Colonic mucosa (tissue), 4 donors: ENCODE data around the gene PFKFB4. TPM values are rescaled to one million over a fixed set of nuclear protein-coding genes. Genes with fewer than 3 reads are reported as not detected.

Experiments
- DNase-seq: peaks from one replicate; pipeline ENCODE4 v3.0.0-alpha.2; 2020
- H3K27ac ChIP-seq: fragments of 200-600 bp; one replicate; pipeline ENCODE4 v1.8.0; 2021
- H3K27me3 ChIP-seq: fragments of 200-600 bp; one replicate; pipeline ENCODE4 v1.8.0; 2021
- H3K36me3 ChIP-seq: fragments of 200-600 bp; one replicate; pipeline ENCODE4 v1.8.0; 2021
- H3K4me1 ChIP-seq: fragments of 200-600 bp; one replicate; pipeline ENCODE4 v1.8.0; 2021; ENCODE audit warnings: mild to moderate bottlenecking
- H3K4me3 ChIP-seq: fragments of 200-600 bp; one replicate; pipeline ENCODE4 v1.8.0; 2021
- H3K9ac ChIP-seq, 2 donors: one replicate each; pipeline ENCODE4 v1.7.0; 2013; ENCODE audit warnings: control low read depth in 2 of 2, low read depth in 2 of 2, low read length in 2 of 2
- H3K9me3 ChIP-seq: fragments of 200-600 bp; one replicate; pipeline ENCODE4 v1.8.0; 2021
- CTCF ChIP-seq: fragments of 200-600 bp; IDR thresholded peaks from one replicate; pipeline ENCODE4 v1.8.0; 2022; ENCODE audit warnings: antibody characterized with exemption, mild to moderate bottlenecking
- intact Hi-C: fragments of 100-400 bp; cut with DNase I; formaldehyde crosslinking; loops from one replicate; pipeline ENCODE4 v1.14.1; 2022
- total RNA-seq, 2 donors: library from RNA; stranded (reverse); fragmentation: NEBNext Ultra II Directional in 1 of 2; extraction: Animal tissue kit (Norgen Biotek cat#: 25700) in 1 of 2; gene quantifications; one replicate each; pipeline ENCODE4 v1.2.1, GENCODE V29; 2021
- donor health status: healthy.
- donor health status: DM: no; HTN: no; CAD: no.
- donor health status: DM: no; HTN: no; CAD: no.

Gene PFKFB4
- total RNA-seq, 2 donors from 2014 or later = 8.1 to 51.0 TPM

GRCh38 chr3:48598323-48599076 is 41.9 kb upstream of the PFKFB4 start:
- H3K9me3 ChIP-seq = no peaks in the 10 kb centered on the region
- peaks cover 10% of the 10 kb centered on the region for H3K4me1 ChIP-seq
- TF ChIP-seq CTCF = no peak
- H3K36me3 ChIP-seq = peaks cover 29% of the 10 kb centered on the region
- H3K9ac ChIP-seq = peak overlapping the region in 1 of 2 donors; percentile 13
- intact Hi-C loops = no loop called here
- H3K27me3 ChIP-seq = peaks cover 9% of the 10 kb centered on the region
- peak overlapping the region; percentile 65 for H3K27ac ChIP-seq
- no peak for DNase-seq
- H3K4me3 ChIP-seq = no peak overlapping the region

DNA sequence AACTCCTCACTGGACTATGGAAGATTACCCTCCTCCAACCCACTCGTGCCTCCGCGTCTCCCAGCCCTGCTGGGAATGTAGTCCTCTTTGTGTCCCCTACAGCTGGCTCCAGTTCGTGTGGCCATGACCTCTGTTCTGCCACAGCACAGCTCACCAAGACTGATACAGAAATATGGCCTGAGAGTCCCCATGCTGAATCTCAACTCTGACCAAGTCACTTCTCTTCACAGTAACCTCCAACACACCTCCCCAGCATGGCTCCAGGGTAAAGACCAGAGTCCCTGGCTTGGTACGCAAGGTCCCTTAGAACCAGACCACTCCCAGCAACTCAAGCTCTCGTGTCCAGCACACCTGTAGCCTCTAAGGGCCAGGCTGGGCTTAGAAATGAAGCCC is 40.8 kb upstream of the PFKFB4 start:
- Histone ChIP-seq H3K27me3 (peaks cover 9% of the 10 kb centered on the region), H3K9me3 (no peaks in the 10 kb centered on the region), H3K9ac (peak overlapping the region in 1 of 2 donors; percentile 28), H3K4me1 (peaks cover 10% of the 10 kb centered on the region), H3K4me3 (no peak overlapping the region), H3K27ac (no peak overlapping the region), H3K36me3 (peaks cover 20% of the 10 kb centered on the region)
- no peak for DNase-seq
- TF ChIP-seq CTCF = no peak
- intact Hi-C loops = no loop called here

DNA sequence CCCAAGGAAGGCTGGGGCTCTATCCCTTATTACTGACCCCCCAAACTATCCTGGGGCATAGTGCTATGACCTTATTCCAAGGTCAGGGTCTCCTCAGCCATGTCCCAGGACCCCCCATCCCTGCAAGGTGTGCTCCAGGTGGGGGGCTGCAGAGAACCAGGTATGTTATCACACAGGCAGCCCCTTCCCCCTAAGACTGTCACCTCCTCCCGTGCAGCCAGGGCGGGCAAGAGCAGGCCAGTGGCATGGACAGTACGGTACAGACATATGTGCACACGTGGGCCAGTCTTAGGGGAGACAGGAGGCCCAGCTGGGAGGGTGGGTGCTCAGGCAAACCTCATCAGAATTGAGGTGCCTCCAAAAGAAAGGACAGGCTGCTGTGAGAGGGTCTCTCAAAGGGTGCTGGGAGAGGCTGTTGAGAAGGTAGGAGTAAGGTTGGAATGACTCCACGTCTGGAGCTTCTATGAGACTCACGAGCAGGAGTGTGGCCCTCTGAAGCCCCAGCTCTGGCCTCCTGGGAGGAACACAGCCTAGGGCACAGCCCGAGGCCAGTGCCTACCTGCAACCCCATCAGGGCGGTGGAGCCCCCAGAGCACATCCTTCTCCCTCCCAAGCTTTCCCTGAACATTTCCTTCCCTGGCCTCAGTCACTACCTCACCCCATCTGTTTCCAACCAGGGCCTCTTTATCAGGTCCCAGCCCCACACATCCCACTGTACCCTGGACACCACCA is 40.2 kb upstream of the PFKFB4 start:
- peaks cover 9% of the 10 kb centered on the region for H3K27me3 ChIP-seq
- peaks cover 20% of the 10 kb centered on the region for H3K36me3 ChIP-seq
- H3K4me1 ChIP-seq = peaks cover 10% of the 10 kb centered on the region

DNA sequence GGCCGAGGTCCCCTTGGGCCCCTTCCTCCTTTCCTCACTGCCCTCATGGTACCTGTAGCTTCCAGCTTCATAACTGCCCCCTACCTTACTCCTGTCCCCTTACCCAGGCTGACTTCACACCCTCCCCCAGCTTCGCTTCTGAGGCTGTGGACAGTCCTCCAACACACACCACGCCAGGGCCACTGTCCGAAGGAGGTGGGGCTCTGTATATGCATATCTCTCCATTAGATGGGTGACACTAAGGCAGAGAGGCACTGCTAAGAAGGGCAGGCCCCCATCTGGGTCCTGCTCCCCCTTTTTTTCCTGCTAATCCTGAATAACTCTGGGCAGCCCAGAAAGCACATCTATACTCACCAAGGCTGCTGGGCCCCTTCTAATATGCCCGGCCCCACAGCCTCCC is 39.6 kb upstream of the PFKFB4 start:
- Histone ChIP-seq H3K36me3 (peaks cover 15% of the 10 kb centered on the region), H3K4me3 (no peak overlapping the region), H3K27me3 (peaks cover 9% of the 10 kb centered on the region), H3K4me1 (peaks cover 10% of the 10 kb centered on the region), H3K27ac (no peak overlapping the region), H3K9ac (no peak overlapping the region), H3K9me3 (no peaks in the 10 kb centered on the region)
- no peak for TF ChIP-seq CTCF
- DNase-seq = no peak
- intact Hi-C loops = no loop called here

More for the DNA sequence above, 40.2 kb upstream of the PFKFB4 start:
- Histone ChIP-seq H3K4me3 (no peak overlapping the region), H3K9ac (peak overlapping the region in 1 of 2 donors; percentile 28), H3K27ac (no peak overlapping the region), H3K9me3 (no peaks in the 10 kb centered on the region)
- no peak for DNase-seq
- no peak for TF ChIP-seq CTCF
- intact Hi-C loops = no loop called here

- H3K4me1 ChIP-seq = peaks cover 10% of the 10 kb centered on the region
- no peak overlapping the region for H3K4me3 ChIP-seq
- no peak overlapping the region for H3K9ac ChIP-seq
Observed at GRCh38 chr3:48595526-48596121, 39.0 kb upstream of the PFKFB4 start.

More at GRCh38 chr3:48595526-48596121, 39.0 kb upstream of the PFKFB4 start:
- no peak for TF ChIP-seq CTCF
- no peak for DNase-seq
- intact Hi-C loops = no loop called here
- H3K9me3 ChIP-seq = no peaks in the 10 kb centered on the region
- H3K27ac ChIP-seq = no peak overlapping the region
- H3K36me3 ChIP-seq = peaks cover 11% of the 10 kb centered on the region
- peaks cover 9% of the 10 kb centered on the region for H3K27me3 ChIP-seq
